IMR-90 (cell line): ENCODE data around the gene PANK3. TPM values are rescaled to one million over a fixed set of nuclear protein-coding genes. Genes with fewer than 3 reads are reported as not detected.

ENCODE experiments used
- ATAC-seq: fragments of 200-7000 bp; cut with Tn5 transposase; 2 replicates; pipeline ENCODE4 v1.9.1; 2020; ENCODE audit warnings: low read depth, mild to moderate bottlenecking, moderate library complexity
- BruUV-seq: library from RNA; stranded (reverse); fragments of 400-500 nt; replicated peaks from 2 replicates; lab custom pipeline; 2021; lab: Mats Ljungman, UMichigan
- CTCF ChIA-PET: fragments of 300-600 bp; formaldehyde crosslinking; extraction: SDS; loops from one replicate; lab custom pipeline; 2021; ENCODE audit warnings: antibody characterized with exemption; lab: Yijun Ruan, JAX
- POLR2A ChIA-PET: fragments of 300-600 bp; sonication (Branson Sonifier 250); formaldehyde crosslinking; loops from one replicate; lab custom pipeline; 2022; ENCODE audit warnings: antibody characterized with exemption; ENCODE audit not compliant: unreplicated experiment; lab: Charles Lee
- DNase-seq: peaks from one replicate; pipeline ENCODE4 v3.0.0; 2013
- H2AFZ ChIP-seq: replicated peaks from 2 replicates; pipeline ENCODE3; 2013; ENCODE audit warnings: low read length, mild to moderate bottlenecking; ENCODE audit not compliant: poor library complexity
- H2AK5ac ChIP-seq: 2 replicates; pipeline ENCODE4 v1.6.1; 2013; ENCODE audit warnings: low read depth, low read length, inconsistent platforms
- H2AK9ac ChIP-seq: replicated peaks from 2 replicates; pipeline ENCODE3; 2013; ENCODE audit warnings: mild to moderate bottlenecking, low read depth, low read length, moderate library complexity; ENCODE audit not compliant: poor library complexity
- H2BK120ac ChIP-seq: 2 replicates; pipeline ENCODE4 v1.6.1; 2013; ENCODE audit warnings: low read depth, low read length, inconsistent platforms
- H2BK15ac ChIP-seq: 3 replicates; pipeline ENCODE4 v1.6.1; 2013; ENCODE audit warnings: low read depth, low read length, inconsistent platforms
- H2BK20ac ChIP-seq: 2 replicates; pipeline ENCODE4 v1.6.1; 2013; ENCODE audit warnings: low read depth, mild to moderate bottlenecking, inconsistent platforms, low read length, moderate library complexity
- H2BK5ac ChIP-seq: 2 replicates; pipeline ENCODE4 v1.6.1; 2013; ENCODE audit warnings: mild to moderate bottlenecking, low read depth, low read length, inconsistent platforms; ENCODE audit not compliant: poor library complexity, severe bottlenecking
- H3K14ac ChIP-seq: replicated peaks from 2 replicates; pipeline ENCODE4 v1.6.1; 2013; ENCODE audit warnings: low read depth, low read length, inconsistent platforms
- H3K18ac ChIP-seq: 2 replicates; pipeline ENCODE4 v1.6.1; 2013; ENCODE audit warnings: low read depth, low read length, control low read depth
- H3K23ac ChIP-seq: 2 replicates; pipeline ENCODE4 v1.6.1; 2013; ENCODE audit warnings: low read depth, low read length, inconsistent platforms
- H3K27ac ChIP-seq: 2 replicates; pipeline ENCODE4 v1.5.1; 2013; ENCODE audit warnings: mild to moderate bottlenecking, control low read depth, low read length; ENCODE audit not compliant: insufficient read depth
- H3K27me3 ChIP-seq: 2 replicates; pipeline ENCODE4 v1.6.1; 2013; ENCODE audit warnings: low read length; ENCODE audit not compliant: control insufficient read depth, insufficient read depth
- H3K36me3 ChIP-seq: 2 replicates; pipeline ENCODE4 v1.6.1; 2013; ENCODE audit warnings: low read length, mixed read lengths; ENCODE audit not compliant: control insufficient read depth, insufficient read depth
- H3K4ac ChIP-seq: 2 replicates; pipeline ENCODE4 v1.6.1; 2013; ENCODE audit warnings: low read depth, low read length, inconsistent platforms
- H3K4me1 ChIP-seq: 2 replicates; pipeline ENCODE4 v1.6.1; 2013; ENCODE audit warnings: low read length, mixed read lengths; ENCODE audit not compliant: control insufficient read depth, insufficient read depth
- H3K4me2 ChIP-seq: 2 replicates; pipeline ENCODE4 v1.6.1; 2013; ENCODE audit warnings: low read depth, mild to moderate bottlenecking, control low read depth, low read length, moderate library complexity
- H3K4me3 ChIP-seq: 2 replicates; pipeline ENCODE4 v1.5.1; 2013; ENCODE audit warnings: low read depth, mild to moderate bottlenecking, control low read depth, low read length, moderate library complexity; ENCODE audit not compliant: insufficient read depth
- H3K56ac ChIP-seq: 2 replicates; pipeline ENCODE4 v1.6.1; 2013; ENCODE audit warnings: low read length, inconsistent platforms; ENCODE audit not compliant: insufficient read depth; ENCODE audit errors: extremely low read depth
- H3K79me1 ChIP-seq, 2 experiments: 2 replicates each; pipeline ENCODE4 v1.6.1; 2013; ENCODE audit warnings: low read length in 2 of 2, inconsistent platforms in 1 of 2, low read depth in 1 of 2
- H3K9ac ChIP-seq: 2 replicates; pipeline ENCODE4 v1.6.1; 2013; ENCODE audit warnings: low read depth, low read length, control low read depth
- H3K9me1 ChIP-seq: 2 replicates; pipeline ENCODE4 v1.6.1; 2013; ENCODE audit warnings: low read length, inconsistent platforms; ENCODE audit not compliant: insufficient read depth
- H3K9me3 ChIP-seq: 2 replicates; pipeline ENCODE4 v1.6.1; 2013; ENCODE audit warnings: low read length; ENCODE audit not compliant: control insufficient read depth, insufficient read depth
- H4K20me1 ChIP-seq: 2 replicates; pipeline ENCODE4 v1.6.1; 2013; ENCODE audit warnings: low read length, inconsistent platforms; ENCODE audit not compliant: insufficient read depth
- H4K5ac ChIP-seq: 2 replicates; pipeline ENCODE4 v1.6.1; 2013; ENCODE audit warnings: mild to moderate bottlenecking, low read depth, low read length, control low read depth
- H4K8ac ChIP-seq, 2 experiments: 2 replicates each; pipeline ENCODE4 v1.6.1; 2013; ENCODE audit warnings: low read depth in 2 of 2, low read length in 2 of 2, control low read depth in 1 of 2, inconsistent platforms in 1 of 2
- H4K91ac ChIP-seq: 2 replicates; pipeline ENCODE4 v1.6.1; 2013; ENCODE audit warnings: low read depth, low read length, inconsistent platforms; ENCODE audit not compliant: insufficient read depth
- CEBPB ChIP-seq: IDR thresholded peaks from 2 replicates; pipeline ENCODE4 v1.6.1; 2012; ENCODE audit warnings: low read depth, low read length, improper control_type of control experiment
- CTCF ChIP-seq: conservative IDR thresholded peaks from 2 replicates; pipeline ENCODE4 v1.5.1; 2012; ENCODE audit warnings: mild to moderate bottlenecking, low read depth, low read length, improper control_type of control experiment
- ELK1 ChIP-seq: fragments of 150-350 bp; IDR thresholded peaks from 2 replicates; pipeline ENCODE4 v1.6.1; 2016; ENCODE audit warnings: low read depth, mild to moderate bottlenecking, low read length, moderate library complexity, borderline replicate concordance
- RCOR1 ChIP-seq: IDR thresholded peaks from 2 replicates; pipeline ENCODE4 v1.6.1; 2012; ENCODE audit warnings: mild to moderate bottlenecking, low read length, improper control_type of control experiment; ENCODE audit not compliant: insufficient replicate concordance
- dilution Hi-C: fragments of 300-500 bp; cut with HindIII; formaldehyde crosslinking; loops from one replicate; pipeline ENCODE4 v1.14.3; 2018; ENCODE audit warnings: low sequenced_read_pairs; ENCODE audit not compliant: unreplicated experiment
- in situ Hi-C: fragments of 300-500 bp; cut with MboI; formaldehyde crosslinking; loops from 3 replicates; pipeline ENCODE4 v1.14.3; 2019; ENCODE audit warnings: low sequenced_read_pairs, inconsistent platforms, mixed read lengths
- intact Hi-C: fragments of 100-400 bp; cut with micrococcal nuclease; formaldehyde crosslinking; loops from 2 replicates; pipeline ENCODE4 v1.10.0; 2022
- polyA plus RNA-seq, 3 experiments: library from polyadenylated mRNA; depleted of rRNA; stranded (reverse); fragments of >200 nt; gene quantifications; 2 replicates each; pipeline ENCODE4 v1.2.3, GENCODE V29; 2012; ENCODE audit warnings: low replicate concordance in 1 of 3
- total RNA-seq: library from RNA; depleted of rRNA; stranded (reverse); fragments of >200 nt; gene quantifications from 2 replicates; pipeline ENCODE4 v1.2.3, GENCODE V29; 2012

Gene PANK3
- total and polyA plus RNA-seq, 2 of the 4 experiments (the other 2 are of a cell fraction) = 6.9 to 21.0 TPM

- no TSS peak for BruUV-seq
- Histone ChIP-seq H3K9ac (no peak overlapping the region), H4K91ac (no peak overlapping the region), H3K4me3 (no peak overlapping the region), H4K20me1 (no peaks in the 10 kb centered on the region), H2BK120ac (no peak overlapping the region), H4K5ac (no peak overlapping the region), H3K9me3 (no peaks in the 10 kb centered on the region), H3K27ac (no peak overlapping the region), H3K4me2 (no peak overlapping the region), H2AFZ (no peak overlapping the region), H2AK9ac (no peak overlapping the region), H3K79me1 (no peaks in the 10 kb centered on the region), H2AK5ac (no peak overlapping the region), H3K4me1 (no peaks in the 10 kb centered on the region), H3K9me1 (peaks cover 3% of the 10 kb centered on the region; the same call in 1 of the 2 replicates), H2BK15ac (no peak overlapping the region), H3K27me3 (no peaks in the 10 kb centered on the region), H3K4ac (no peak overlapping the region), H3K18ac (no peak overlapping the region), H2BK20ac (no peak overlapping the region), H3K14ac (no peak overlapping the region), H2BK5ac (no peak overlapping the region), H4K8ac (no peak overlapping the region), H3K36me3 (no peaks in the 10 kb centered on the region), H3K23ac (no peak overlapping the region), H3K56ac (no peak overlapping the region)
- dilution Hi-C loops = no loop called here
- DNase-seq = no peak
- intact Hi-C loops = no loop called here
- no peak for ATAC-seq
- TF ChIP-seq RCOR1 (no peak), CTCF (no peak), CEBPB (no peak), ELK1 (no peak)
- POLR2A ChIA-PET = no interaction called here
- CTCF ChIA-PET = no interaction called here
- in situ Hi-C loops = no loop called here
Measured at GRCh38 chr5:168604436-168604835, 25.3 kb upstream of the PANK3 start.
